ENCODE results near the gene PPP1R12C.

GRCh38 chr19:55118401-55118991 is 1.1 kb upstream of the PPP1R12C start:
- TF ChIP-seq CTCF (IDR thresholded peaks at IDR 0.05) (no peak), POLR2A (IDR thresholded peaks at IDR 0.05) (no peak)

All from breast epithelium (tissue), 3 donors.